GM21381 (cell line): Measurements from ENCODE around the gene HDAC7.
"Not testable (repeated sequence)": the region's sequence is repeated elsewhere in the genome, so short reads cannot be mapped to it uniquely, and the experiment has no call there.

Experiments
- ATAC-seq: cut with Tn5 transposase; IDR thresholded peaks from one replicate; pipeline ENCODE4 v1.9.1; 2021; ENCODE audit warnings: mild to moderate bottlenecking, moderate library complexity; ENCODE audit not compliant: unreplicated experiment

Gene HDAC7

DNA sequence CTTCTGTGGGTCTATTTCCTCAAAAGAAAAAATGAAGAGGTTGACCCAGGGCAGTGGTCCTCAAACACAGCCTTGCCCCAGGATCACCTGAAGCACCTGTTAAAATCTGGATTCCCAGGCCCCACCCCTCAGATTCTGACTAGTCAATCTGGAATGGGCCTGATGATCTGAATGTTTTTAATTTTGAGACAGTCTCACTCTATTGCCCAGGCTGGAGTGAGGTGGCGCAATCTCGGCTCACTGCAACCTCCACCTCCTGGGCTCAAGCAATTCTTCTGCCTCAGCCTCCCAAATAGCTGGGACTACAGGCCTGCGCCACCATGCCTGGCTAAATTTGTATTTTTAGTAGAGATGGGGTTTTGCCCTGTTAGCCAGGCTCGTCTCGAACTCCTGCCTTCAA lies 4.3 kb downstream of the HDAC7 start:
- ATAC-seq = not testable (repeated sequence)

GRCh38 chr12:47814539-47815170 lies 5.0 kb downstream of the HDAC7 start:
- no peak for ATAC-seq

- ATAC-seq = peak; percentile 10
These were observed 6.0 kb downstream of the HDAC7 start for GRCh38 chr12:47813511-47814196.

DNA sequence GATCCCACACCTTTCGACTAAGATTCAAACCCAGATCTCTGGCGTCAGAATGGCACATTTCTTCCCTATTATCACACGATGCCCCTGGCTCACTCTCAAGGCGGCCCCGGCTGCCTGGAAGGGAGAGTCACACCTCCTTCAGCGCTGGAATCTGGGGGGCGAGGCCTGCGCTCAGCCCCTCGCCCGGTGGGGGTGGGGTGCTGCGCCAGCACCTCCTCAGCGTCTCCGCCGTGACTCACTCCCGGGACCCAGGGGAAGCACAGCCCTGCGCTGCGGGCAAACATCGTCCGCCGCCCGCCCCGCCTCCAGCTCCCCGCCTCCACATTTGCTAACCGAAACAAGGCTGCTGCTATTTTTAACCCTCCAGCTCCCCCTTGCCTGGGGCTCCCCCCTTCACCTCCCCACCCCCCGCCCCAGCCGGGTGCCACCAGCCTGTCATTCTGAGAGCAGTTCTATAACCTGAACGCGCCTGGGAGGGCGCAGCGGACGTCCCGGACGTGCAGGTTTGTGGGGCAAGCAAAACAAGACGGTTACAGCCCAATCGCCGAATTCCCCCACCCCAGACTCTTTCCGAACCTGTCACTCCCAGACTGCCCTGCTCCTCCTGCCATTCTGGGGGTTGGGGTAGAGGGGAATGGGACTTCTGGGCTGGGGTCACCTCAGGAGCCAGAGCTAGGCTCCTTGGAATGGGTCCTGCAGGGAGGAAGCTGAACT lies 6.7 kb downstream of the HDAC7 start:
- peak; percentile 66 for ATAC-seq

DNA sequence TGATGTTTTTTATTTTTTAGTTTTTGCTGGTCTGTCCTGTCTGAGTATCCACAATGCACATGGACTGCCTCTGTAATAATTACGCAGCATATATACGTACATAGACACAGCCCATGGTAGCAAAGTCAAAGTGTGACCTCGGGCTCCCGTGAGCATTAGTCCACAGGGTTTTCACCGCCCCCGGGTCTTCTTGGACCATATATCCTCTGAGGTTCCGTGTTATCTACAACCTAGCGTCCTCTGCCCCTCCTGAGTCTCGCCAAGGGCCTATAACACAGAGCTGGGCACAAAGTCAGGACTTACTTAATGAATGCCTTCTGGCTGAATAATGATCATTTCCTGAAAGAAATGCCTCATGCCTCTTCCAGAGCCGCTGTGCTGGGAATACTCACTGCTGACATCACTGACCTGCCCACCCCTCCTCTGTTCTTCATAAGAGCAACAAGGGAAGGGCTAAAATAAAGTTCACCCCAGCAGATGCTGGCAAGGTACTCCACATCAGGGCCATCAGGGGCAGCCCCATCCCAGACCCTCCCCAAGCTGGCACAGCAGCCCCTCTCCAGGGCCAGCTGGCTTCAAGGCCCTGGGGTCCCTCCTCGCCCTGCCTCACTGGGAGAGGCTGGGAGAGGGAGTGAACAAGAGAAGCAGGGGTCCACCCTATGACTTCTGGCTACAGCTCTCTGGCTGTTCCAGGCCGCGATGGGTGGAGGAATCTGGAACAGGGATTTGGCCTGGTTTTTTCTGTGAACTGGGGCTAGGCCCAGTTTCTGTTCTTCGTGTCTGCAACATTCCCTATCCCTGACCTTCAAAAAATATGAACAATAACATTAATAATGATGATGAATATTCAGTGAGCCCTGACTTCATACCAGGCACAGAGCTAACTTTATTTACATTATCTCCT lies 7.9 kb downstream of the HDAC7 start:
- no peak for ATAC-seq

GRCh38 chr12:47811072-47811396 lies 8.7 kb downstream of the HDAC7 start:
- no peak for ATAC-seq

GRCh38 chr12:47809518-47809917 lies 10.2 kb downstream of the HDAC7 start:
- ATAC-seq = not testable (repeated sequence)

DNA sequence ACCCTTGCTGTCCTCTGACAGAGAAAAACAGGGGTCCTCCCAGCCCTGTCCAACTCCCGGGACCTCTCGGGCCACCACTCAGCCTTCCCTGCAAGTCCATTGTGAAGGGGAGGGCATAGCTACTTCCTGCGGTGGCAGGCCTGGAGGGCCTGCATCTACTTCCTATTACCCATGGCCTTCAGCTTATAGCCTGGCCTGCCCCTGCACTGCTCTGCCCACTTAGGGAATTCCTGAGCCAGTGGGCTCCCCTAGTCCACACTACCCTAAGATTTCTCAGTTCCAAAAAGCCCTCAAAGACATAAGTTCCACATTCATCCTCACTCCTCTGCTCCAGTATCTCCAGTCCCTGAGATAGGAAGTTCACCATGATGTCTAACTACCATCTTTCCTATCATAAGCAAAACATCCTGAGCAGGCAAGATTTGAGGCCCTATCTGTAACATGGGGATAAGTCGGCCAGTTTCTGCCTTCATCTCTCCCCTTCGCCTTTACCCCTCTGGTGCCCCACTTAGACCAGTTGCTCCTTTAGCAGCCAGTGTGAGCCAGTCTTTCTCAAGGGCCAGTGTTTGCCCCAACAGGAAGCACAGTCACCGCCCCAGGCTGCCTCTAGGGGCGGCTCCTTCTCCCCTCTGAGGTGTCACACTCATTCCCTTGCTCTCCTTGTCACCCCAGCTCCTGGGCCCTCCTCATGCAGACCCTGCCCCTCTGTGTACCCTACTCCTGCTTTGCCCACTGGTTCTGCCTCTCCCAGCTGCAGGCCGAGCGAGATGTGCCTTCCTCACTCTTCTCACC lies 10.9 kb downstream of the HDAC7 start:
- no peak for ATAC-seq

DNA sequence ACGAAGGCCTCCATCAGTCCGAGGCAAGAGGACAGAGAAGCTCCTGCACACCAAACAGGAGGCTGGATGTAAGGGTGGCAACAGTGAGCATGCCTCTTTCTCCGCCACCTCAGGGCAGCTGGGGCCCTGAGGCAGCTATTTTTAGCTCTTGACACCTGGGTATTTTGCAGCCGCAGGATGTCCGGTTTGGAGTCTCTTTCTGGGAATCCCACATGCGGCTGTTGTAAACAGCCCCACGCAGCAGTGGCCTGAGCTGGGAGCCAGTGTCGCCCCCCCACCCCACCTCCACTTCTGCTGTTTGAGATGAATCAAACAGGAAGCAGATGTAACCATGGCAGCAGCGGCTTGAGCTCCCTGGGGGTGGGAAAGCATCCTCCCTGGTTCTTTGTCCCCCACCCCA lies 11.7 kb downstream of the HDAC7 start:
- peak; percentile 39 for ATAC-seq

GRCh38 chr12:47807338-47807737 lies 12.4 kb downstream of the HDAC7 start:
- no peak for ATAC-seq

DNA sequence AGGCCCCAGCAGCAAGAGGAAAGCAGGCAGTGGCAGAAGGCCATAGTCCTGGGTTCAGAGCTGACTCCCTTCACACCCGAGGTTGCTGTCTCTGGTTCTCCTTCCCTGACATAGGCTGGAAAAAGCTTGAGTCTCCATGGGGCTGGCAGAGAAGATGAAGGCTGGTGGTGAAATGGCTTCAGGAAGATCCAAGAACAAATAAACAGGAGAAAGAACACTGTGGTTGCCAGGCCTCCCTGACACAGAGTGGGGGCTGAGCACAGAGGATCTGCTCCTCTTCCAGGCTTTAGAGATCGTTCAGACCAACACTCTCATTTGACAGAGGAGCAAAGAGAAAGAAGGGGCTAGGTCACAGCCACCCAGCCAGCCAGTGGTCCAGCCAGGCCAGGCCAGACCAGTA lies 14.3 kb downstream of the HDAC7 start:
- no peak for ATAC-seq

GRCh38 chr12:47804171-47804570 lies 15.5 kb downstream of the HDAC7 start:
- ATAC-seq = no peak

- no peak for ATAC-seq
These were observed 16.4 kb downstream of the HDAC7 start for GRCh38 chr12:47803191-47803875.

DNA sequence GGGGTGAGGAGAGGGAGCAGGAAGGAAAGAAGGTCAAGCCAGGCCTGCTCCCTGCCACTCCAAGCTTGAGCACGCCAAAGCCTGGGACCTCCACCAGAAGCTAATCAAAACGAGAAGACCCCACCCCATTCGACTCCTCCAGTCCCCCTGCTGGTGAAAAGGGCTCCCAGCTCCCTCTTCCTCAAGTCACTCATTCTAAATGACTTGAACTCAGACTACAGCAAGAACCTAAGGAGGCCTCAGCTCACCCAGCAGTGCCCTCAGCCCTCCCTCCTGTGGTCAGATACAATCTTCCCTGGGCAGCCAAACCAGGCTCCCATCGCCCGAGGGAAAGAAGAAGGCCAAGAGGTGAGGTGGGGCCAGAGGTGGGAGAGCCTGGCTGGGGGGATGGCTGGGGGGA lies 17.4 kb downstream of the HDAC7 start:
- no peak for ATAC-seq

GRCh38 chr12:47801904-47802246 lies 17.8 kb downstream of the HDAC7 start:
- no peak for ATAC-seq

- ATAC-seq = no peak
These were observed 18.4 kb downstream of the HDAC7 start for GRCh38 chr12:47801170-47801903.

DNA sequence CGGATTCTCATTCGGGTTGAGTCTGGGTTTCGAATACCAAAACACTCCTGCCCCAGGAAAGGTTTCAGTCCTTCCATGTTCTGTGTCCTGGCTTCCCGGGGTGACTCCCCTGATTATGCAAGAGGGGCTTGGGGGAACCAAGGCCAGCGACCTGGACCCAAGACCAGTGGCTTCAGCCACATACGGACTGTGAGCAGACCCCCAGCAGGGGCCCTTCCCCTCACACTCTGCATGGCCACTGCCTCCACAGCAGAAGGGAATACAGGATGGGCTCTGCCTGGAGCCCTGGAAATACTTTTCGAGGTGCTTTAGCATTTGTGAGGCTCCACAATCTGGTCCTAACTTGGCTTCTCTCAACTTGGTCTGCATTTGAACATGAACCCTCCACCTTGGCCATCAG lies 19.1 kb downstream of the HDAC7 start:
- no peak for ATAC-seq

DNA sequence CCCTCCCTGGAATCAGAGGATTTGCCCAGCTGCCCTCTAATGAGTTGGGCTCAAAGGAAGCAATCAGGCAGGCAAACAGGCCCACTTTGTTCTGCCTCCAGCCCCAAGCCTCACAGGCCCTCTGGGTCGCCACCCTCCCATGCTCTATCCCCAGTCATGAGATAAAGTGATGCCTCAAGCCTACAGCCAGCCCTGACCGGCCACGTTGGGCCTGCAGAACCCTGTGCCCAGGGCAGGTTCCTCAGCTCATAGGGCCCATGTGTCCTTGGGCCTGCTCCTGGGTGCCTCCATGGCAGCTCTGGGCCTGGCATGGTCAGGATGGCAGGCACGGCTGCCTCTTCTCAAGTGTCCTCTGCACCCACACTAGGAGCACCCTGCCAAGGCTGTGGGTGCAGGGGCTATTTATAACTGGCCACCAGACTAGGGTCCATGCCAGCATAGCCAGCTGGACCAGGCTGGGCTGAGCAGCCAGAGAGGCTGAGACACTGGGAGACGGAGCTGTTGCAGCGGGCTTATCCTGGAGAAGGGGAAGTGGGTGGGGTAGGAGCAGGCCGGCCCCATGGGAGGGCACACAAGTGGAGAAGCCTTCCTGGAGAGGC lies 20.2 kb downstream of the HDAC7 start:
- ATAC-seq = no peak

DNA sequence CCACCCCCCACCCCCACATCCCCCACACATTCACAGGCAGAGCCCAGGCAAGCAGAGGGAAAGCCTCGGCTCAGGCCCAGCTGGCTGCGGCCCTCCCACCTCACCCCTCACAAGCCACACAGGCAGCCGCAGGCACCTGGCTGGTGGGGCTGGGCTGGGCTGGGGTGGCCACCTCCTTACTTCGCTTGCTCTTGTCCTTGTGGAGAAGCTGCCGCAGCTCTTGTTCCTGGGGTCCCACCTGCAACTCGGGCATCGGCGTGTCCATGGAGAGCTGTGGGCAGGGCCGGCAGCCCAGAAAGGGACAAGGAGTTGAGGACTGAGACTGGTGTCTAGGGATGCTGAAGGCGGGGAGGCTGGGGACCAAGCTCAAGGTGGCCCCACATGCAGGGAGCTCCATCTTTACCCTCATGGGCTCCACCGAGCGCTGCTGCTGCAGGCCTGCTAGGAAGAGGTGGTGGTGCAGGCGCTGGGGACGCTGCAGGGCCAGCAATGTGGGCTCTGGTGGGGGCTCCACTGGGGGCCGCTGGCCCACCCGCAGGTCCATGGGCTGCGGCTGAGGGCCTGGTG lies 21.2 kb downstream of the HDAC7 start:
- ATAC-seq = no peak
